ENCODE measurements around the gene STK11. TPM values are rescaled to one million over a fixed set of nuclear protein-coding genes. Genes with fewer than 3 reads are reported as not detected.

The STK11 gene
- total and polyA plus RNA-seq, 2 of the 4 experiments (the other 2 are of a cell fraction) = 39.3 to 42.8 TPM

DNA sequence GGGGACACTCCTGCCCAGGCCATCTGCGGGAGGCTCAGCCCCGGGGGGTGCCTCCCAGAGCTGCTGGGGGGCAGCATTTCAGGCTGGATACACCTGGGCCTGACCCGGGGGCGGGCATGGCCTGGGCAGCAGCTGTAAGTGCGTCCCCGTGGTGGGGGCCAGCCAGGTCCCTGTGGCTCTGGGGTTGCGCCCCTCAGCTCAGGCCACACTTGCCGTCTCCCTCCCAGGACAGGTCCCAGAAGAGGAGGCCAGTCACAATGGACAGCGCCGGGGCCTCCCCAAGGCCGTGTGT, 20.6 kb downstream of the STK11 start:
- intact Hi-C loops (cut with micrococcal nuclease) (no loop called here), in situ Hi-C loops (cut with MboI; ENCODE audit: low sequenced_read_pairs) (no loop called here), dilution Hi-C loops (cut with HindIII; ENCODE audit: low sequenced_read_pairs, unreplicated experiment) (no loop called here)
- DNase-seq (no peak), ATAC-seq (ENCODE audit: low read depth) (no peak)
- no peak overlapping the region for H3K56ac ChIP-seq (ENCODE audit: extremely low read depth, insufficient read depth, low read length)
- H2AFZ ChIP-seq (replicated peaks; ENCODE audit: low read length, poor library complexity) = no peak overlapping the region
- TF ChIP-seq MAZ (IDR thresholded peaks at IDR 0.05; ENCODE audit: borderline replicate concordance, low read depth, low read length) (no peak), RCOR1 (IDR thresholded peaks at IDR 0.05; ENCODE audit: insufficient replicate concordance, low read length) (no peak), BHLHE40 (IDR thresholded peaks at IDR 0.05; ENCODE audit: low read depth, low read length) (no peak), MAFK (IDR thresholded peaks at IDR 0.05; ENCODE audit: low read depth, low read length) (no peak), FOS (IDR thresholded peaks at IDR 0.05; ENCODE audit: low read depth, low read length) (no peak), CEBPB (IDR thresholded peaks at IDR 0.05; ENCODE audit: low read depth, low read length) (no peak), MXI1 (IDR thresholded peaks at IDR 0.05; ENCODE audit: borderline replicate concordance, low read depth, low read length) (no peak)
- H2AK9ac ChIP-seq (replicated peaks; ENCODE audit: low read depth, low read length, poor library complexity) = no peak overlapping the region
- no peaks in the 10 kb centered on the region for H3K9me3 ChIP-seq (ENCODE audit: control insufficient read depth, insufficient read depth, low read length)
- H3K4me2 ChIP-seq (ENCODE audit: low read depth, low read length) = no peak overlapping the region
- H3K4ac ChIP-seq (ENCODE audit: low read depth, low read length) = no peak overlapping the region
- H3K9me1 ChIP-seq (ENCODE audit: insufficient read depth, low read length) = no peaks in the 10 kb centered on the region
- no peak overlapping the region for H2BK120ac ChIP-seq (ENCODE audit: low read depth, low read length)
- H3K79me1 ChIP-seq (ENCODE audit: low read depth in 1 of 2, low read length in 2 of 2) = peaks cover 0 to 19% of the 10 kb centered on the region in 2 experiments; a peak in 1 of 4 replicates
- ChIA-PET CTCF (no interaction called here), POLR2A (ENCODE audit: unreplicated experiment) (no interaction called here)
- no peak overlapping the region for H4K5ac ChIP-seq (ENCODE audit: low read depth, low read length)
- BruUV-seq (replicated peaks) = no TSS peak
- H3K23ac ChIP-seq (ENCODE audit: low read depth, low read length) = no peak overlapping the region
- H4K20me1 ChIP-seq (ENCODE audit: insufficient read depth, low read length) = peaks cover 13% of the 10 kb centered on the region
- H3K27ac ChIP-seq (ENCODE audit: insufficient read depth, low read length) = no peak overlapping the region
- no peak overlapping the region for H3K4me3 ChIP-seq (ENCODE audit: insufficient read depth, low read depth, low read length)
- no peak overlapping the region for H2AK5ac ChIP-seq (ENCODE audit: low read depth, low read length)
- no peak overlapping the region for H3K18ac ChIP-seq (ENCODE audit: low read depth, low read length)
- no peak overlapping the region for H2BK5ac ChIP-seq (ENCODE audit: low read depth, low read length, poor library complexity, severe bottlenecking)
- H2BK15ac ChIP-seq (ENCODE audit: low read depth, low read length) = no peak overlapping the region
- H4K8ac ChIP-seq (ENCODE audit: low read depth in 2 of 2, low read length in 2 of 2) = no peak overlapping the region
- no peak overlapping the region for H3K9ac ChIP-seq (ENCODE audit: low read depth, low read length)
- no peak overlapping the region for H4K91ac ChIP-seq (ENCODE audit: insufficient read depth, low read depth, low read length)
- H2BK20ac ChIP-seq (ENCODE audit: low read depth, low read length) = no peak overlapping the region
- no peaks in the 10 kb centered on the region for H3K4me1 ChIP-seq (ENCODE audit: control insufficient read depth, insufficient read depth, low read length)
- 88% methylated on average over 4 of the region's 11 CpGs; no CpG with 5 or more reads in 1 of the 2 experiments for WGBS, 2 experiments (ENCODE audit: extremely low coverage in 2 of 2, insufficient read length in 1 of 2)
- H3K36me3 ChIP-seq (ENCODE audit: control insufficient read depth, insufficient read depth, low read length) = peaks cover 52% of the 10 kb centered on the region
- H3K14ac ChIP-seq (replicated peaks; ENCODE audit: low read depth, low read length) = no peak overlapping the region
- no peaks in the 10 kb centered on the region for H3K27me3 ChIP-seq (ENCODE audit: control insufficient read depth, insufficient read depth, low read length)

Data from IMR-90 (cell line).